Thyroid gland (tissue), 4 donors: Measurements from ENCODE around the gene DPY19L1. TPM values are rescaled to one million over a fixed set of nuclear protein-coding genes. Genes with fewer than 3 reads are reported as not detected.
"Not testable (repeated sequence)": the region's sequence is repeated elsewhere in the genome, so short reads cannot be mapped to it uniquely, and the experiment has no call there.

Source experiments
- DNase-seq, 2 donors: peaks; one replicate each; pipeline ENCODE4 v3.0.0-alpha.2; 2019
- H3K27ac ChIP-seq, 3 donors: fragments of 200-600 bp; sonication (generic); 1 replicate in 2 of 3; 2 replicates in 1 of 3; pipeline ENCODE4 v1.5.1; 2016 to 2019; ENCODE audit warnings: mild to moderate bottlenecking in 1 of 3, moderate library complexity in 1 of 3
- H3K27me3 ChIP-seq: fragments of 200-600 bp; sonication (generic); one replicate; pipeline ENCODE4 v1.5.1; 2019
- H3K36me3 ChIP-seq, 2 donors: fragments of 200-600 bp; sonication (generic); one replicate each; pipeline ENCODE4 v1.5.1; 2016 to 2019
- H3K4me1 ChIP-seq, 2 donors: fragments of 200-600 bp; sonication (generic); one replicate each; pipeline ENCODE4 v1.5.1; 2017 to 2019
- H3K4me3 ChIP-seq, 3 donors: fragments of 200-600 bp; sonication (generic); replicated peaks in 1 of 3; 1 replicate in 2 of 3; 2 replicates in 1 of 3; pipeline ENCODE4 v1.5.1; 2016; ENCODE audit warnings: mild to moderate bottlenecking in 1 of 3
- H3K9me3 ChIP-seq: fragments of 200-600 bp; sonication (generic); one replicate; pipeline ENCODE4 v1.5.1; 2017
- CTCF ChIP-seq, 6 experiments: fragments of 200-600 bp in 3 of 6; fragments of 450-650 bp in 3 of 6; sonication (generic) in 3 of 6; IDR thresholded peaks; one replicate each; pipeline ENCODE4 v1.5.1; 2016 to 2019; ENCODE audit warnings: antibody characterized with exemption in 6 of 6, mild to moderate bottlenecking in 2 of 6, inconsistent platforms in 1 of 6, moderate library complexity in 1 of 6
- POLR2A ChIP-seq, 2 donors: fragments of 450-650 bp; IDR thresholded peaks; one replicate each; pipeline ENCODE4 v1.6.1; 2017; ENCODE audit warnings: antibody characterized with exemption in 2 of 2, mild to moderate bottlenecking in 2 of 2, moderate library complexity in 1 of 2
- WGBS, 2 donors: methylation state at CpG; one replicate each; pipeline ENCODE4 v1.1.5; 2017; 5-methylcytosine and 5-hydroxymethylcytosine counted together
- intact Hi-C: fragments of 100-400 bp; cut with DNase I; formaldehyde crosslinking; loops from one replicate; pipeline ENCODE4 v1.15.1; 2023
- total RNA-seq, 4 donors: library from RNA; depleted of rRNA; stranded (reverse); fragments of >200 nt; gene quantifications; one replicate each; pipeline ENCODE4 v1.2.3, GENCODE V29; 2016

The DPY19L1 gene
- total RNA-seq, 4 donors from 2014 or later, result 14.0 to 50.3 (median 15.0) TPM

GRCh38 chr7:34996423-34997090, 40.7 kb downstream of the DPY19L1 start:
- 93 to 100% methylated on average over 5 of the region's 5 CpGs for WGBS, 2 donors
- H3K27ac ChIP-seq, result not testable (repeated sequence)

GRCh38 chr7:34995757-34996156, 41.5 kb downstream of the DPY19L1 start:
- 84 to 85% methylated on average over 7 of the region's 7 CpGs for WGBS, 2 donors
- H3K4me1 ChIP-seq, result no peaks in the 10 kb centered on the region
- no peaks in the 10 kb centered on the region for H3K27me3 ChIP-seq
- no peak for DNase-seq
- no peak overlapping the region for H3K27ac ChIP-seq
- H3K36me3 ChIP-seq, result no peaks in the 10 kb centered on the region
- H3K4me3 ChIP-seq, result no peak overlapping the region
- H3K9me3 ChIP-seq, result no peaks in the 10 kb centered on the region
- intact Hi-C loops, result no loop called here
- TF ChIP-seq POLR2A (IDR thresholded peaks at IDR 0.05), result no peak
- TF ChIP-seq CTCF (IDR thresholded peaks at IDR 0.05), result no peak

More at GRCh38 chr7:34996423-34997090, 40.7 kb downstream of the DPY19L1 start:
- H3K27me3 ChIP-seq, intact Hi-C loops, H3K9me3 ChIP-seq, H3K4me3 ChIP-seq, DNase-seq, H3K36me3 ChIP-seq, H3K4me1 ChIP-seq: not testable (repeated sequence)

- no peak overlapping the region for H3K4me3 ChIP-seq
- WGBS, 2 donors, result 79 to 81% methylated on average over 12 of the region's 12 CpGs
- H3K27ac ChIP-seq, result no peak overlapping the region
- intact Hi-C loops, result no loop called here
- H3K4me1 ChIP-seq, result no peaks in the 10 kb centered on the region
- no peaks in the 10 kb centered on the region for H3K36me3 ChIP-seq
- peak in 1 of 2 donors; percentile 7 for DNase-seq
- TF ChIP-seq POLR2A (IDR thresholded peaks at IDR 0.05), result no peak
- TF ChIP-seq CTCF (IDR thresholded peaks at IDR 0.05), result no peak
- no peaks in the 10 kb centered on the region for H3K27me3 ChIP-seq
- no peaks in the 10 kb centered on the region for H3K9me3 ChIP-seq
These were observed 45.1 kb downstream of the DPY19L1 start for GRCh38 chr7:34991938-34992840.

- H3K4me1 ChIP-seq, intact Hi-C loops, H3K27me3 ChIP-seq, DNase-seq, H3K9me3 ChIP-seq, H3K36me3 ChIP-seq, H3K4me3 ChIP-seq, H3K27ac ChIP-seq: not testable (repeated sequence)
- 89% methylated on average over 2 of the region's 2 CpGs for WGBS, 2 donors
These were observed 48.7 kb downstream of the DPY19L1 start for GRCh38 chr7:34988442-34989125.

- intact Hi-C loops, H3K27ac ChIP-seq, H3K27me3 ChIP-seq, H3K36me3 ChIP-seq, H3K4me1 ChIP-seq, H3K9me3 ChIP-seq, DNase-seq, H3K4me3 ChIP-seq: not testable (repeated sequence)
- WGBS, 2 donors, result 96 to 98% methylated on average over 3 of the region's 3 CpGs
These were observed 52.1 kb downstream of the DPY19L1 start for GRCh38 chr7:34985155-34985554.

DNA sequence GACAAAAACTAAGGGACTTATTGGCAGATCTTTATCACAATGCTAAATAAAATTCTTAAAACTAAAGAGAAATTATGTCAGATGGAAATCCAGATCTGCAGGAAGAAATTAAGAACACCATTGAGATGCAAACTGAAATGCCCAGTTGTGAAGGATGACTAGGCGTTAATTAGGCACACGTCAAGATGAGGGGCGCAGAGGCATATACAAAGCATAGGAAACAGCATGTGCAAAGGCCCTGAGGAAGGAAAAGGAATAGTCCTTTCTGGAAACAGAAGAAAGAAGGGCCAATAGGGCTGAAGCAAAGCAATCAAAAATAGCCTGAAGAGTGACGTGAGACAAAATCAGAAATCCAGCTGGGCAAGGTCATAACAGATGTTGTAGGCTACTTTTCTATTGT, 53.1 kb downstream of the DPY19L1 start:
- intact Hi-C loops, H3K27ac ChIP-seq, H3K4me3 ChIP-seq, H3K36me3 ChIP-seq, H3K4me1 ChIP-seq, H3K9me3 ChIP-seq, H3K27me3 ChIP-seq, DNase-seq: not testable (repeated sequence)
- 97 to 98% methylated on average over 4 of the region's 4 CpGs for WGBS, 2 donors
